ENCODE measurements around the gene TOM1L2. TPM values are rescaled to one million over a fixed set of nuclear protein-coding genes. Genes with fewer than 3 reads are reported as not detected.
A peak's percentile ranks its signal among the peaks of the same experiment; 100 is the strongest.

Gene TOM1L2
- 10 to 100 TPM; 55.2 to 60.8 TPM for total RNA-seq
- long read RNA-seq, donor 1, partial matches to known transcripts: 1 of 24 reads
- long read RNA-seq, donor 1, other reads (novel, unspliced or antisense): 23 of 24 reads
- long read RNA-seq, donor 2, partial matches to known transcripts: 5 of 39 reads
- long read RNA-seq, donor 2, other reads (novel, unspliced or antisense): 34 of 39 reads

- DNase-seq (ENCODE audit: low spot score): peak; percentile 100
- intact Hi-C loops (cut with DNase I): no loop called here
These were observed at the start of gene TOM1L2, which contains the start of gene DRC3 for GRCh38 chr17:17972126-17972951. TOM1L2 (minus strand) TSS chr17:17972400; CDS start chr17:17972313, 87 bp downstream. DRC3 (plus strand) TSS chr17:17972862; CDS start chr17:17977599, 4,737 bp downstream.

- intact Hi-C loops (cut with DNase I): no loop called here
- DNase-seq (ENCODE audit: low spot score): no peak
These were observed 49.2 kb upstream of the TOM1L2 start for GRCh38 chr17:18021372-18021771.

GRCh38 chr17:18020971-18021370 is 48.8 kb upstream of the TOM1L2 start:
- peak; percentile 58 for DNase-seq (ENCODE audit: low spot score)
- intact Hi-C loops (cut with DNase I): no loop called here

- intact Hi-C loops (cut with DNase I): no loop called here
- DNase-seq (ENCODE audit: low spot score): no peak
These were observed 47.6 kb upstream of the TOM1L2 start for GRCh38 chr17:18019838-18020154.

GRCh38 chr17:18018411-18018921 is 46.3 kb upstream of the TOM1L2 start:
- DNase-seq (ENCODE audit: low spot score): peak; percentile 66
- intact Hi-C loops (cut with DNase I): no loop called here

- intact Hi-C loops (cut with DNase I): no loop called here
- DNase-seq (ENCODE audit: low spot score): no peak
These were observed 45.8 kb upstream of the TOM1L2 start for GRCh38 chr17:18017958-18018357.

GRCh38 chr17:18016426-18016825 is 44.2 kb upstream of the TOM1L2 start:
- DNase-seq (ENCODE audit: low spot score): no peak
- intact Hi-C loops (cut with DNase I): no loop called here

- DNase-seq (ENCODE audit: low spot score): no peak
- intact Hi-C loops (cut with DNase I): no loop called here
These were observed 43.4 kb upstream of the TOM1L2 start for GRCh38 chr17:18015593-18015992.

GRCh38 chr17:18014006-18014405 is 41.8 kb upstream of the TOM1L2 start:
- peak; percentile 55 for DNase-seq (ENCODE audit: low spot score)
- intact Hi-C loops (cut with DNase I): no loop called here

- intact Hi-C loops (cut with DNase I): no loop called here
- DNase-seq (ENCODE audit: low spot score): peak; percentile 64
These were observed 39.1 kb upstream of the TOM1L2 start for GRCh38 chr17:18011286-18011685.

GRCh38 chr17:18009609-18010420 is 37.6 kb upstream of the TOM1L2 start:
- intact Hi-C loops (cut with DNase I): no loop called here
- no peak for DNase-seq (ENCODE audit: low spot score)

- intact Hi-C loops (cut with DNase I): no loop called here
These were observed 36.5 kb upstream of the TOM1L2 start for GRCh38 chr17:18008496-18009268.

GRCh38 chr17:18006495-18007239 is 34.5 kb upstream of the TOM1L2 start:
- DNase-seq (ENCODE audit: low spot score): no peak
- intact Hi-C loops (cut with DNase I): no loop called here

More at GRCh38 chr17:18008496-18009268, 36.5 kb upstream of the TOM1L2 start:
- DNase-seq (ENCODE audit: low spot score): no peak

GRCh38 chr17:18005496-18005895 is 33.3 kb upstream of the TOM1L2 start:
- no peak for DNase-seq (ENCODE audit: low spot score)
- intact Hi-C loops (cut with DNase I): no loop called here

- no peak for DNase-seq (ENCODE audit: low spot score)
- intact Hi-C loops (cut with DNase I): no loop called here
These were observed 32.7 kb upstream of the TOM1L2 start for GRCh38 chr17:18004884-18005305.

GRCh38 chr17:18004345-18004744 is 32.1 kb upstream of the TOM1L2 start:
- intact Hi-C loops (cut with DNase I): no loop called here

GRCh38 chr17:18002171-18002570 is 30.0 kb upstream of the TOM1L2 start:
- intact Hi-C loops (cut with DNase I): no loop called here

More at GRCh38 chr17:18004345-18004744, 32.1 kb upstream of the TOM1L2 start:
- DNase-seq (ENCODE audit: low spot score): no peak

GRCh38 chr17:18000030-18000408 is 27.8 kb upstream of the TOM1L2 start:
- intact Hi-C loops (cut with DNase I): no loop called here
- DNase-seq (ENCODE audit: low spot score): no peak

More at GRCh38 chr17:18002171-18002570, 30.0 kb upstream of the TOM1L2 start:
- no peak for DNase-seq (ENCODE audit: low spot score)

Measured in posterior vena cava (tissue), 2 donors.